Erythroblast (primary cell): ENCODE measurements around the gene DIAPH2.

Experiments used
- GATA1 ChIP-seq: IDR thresholded peaks from 2 replicates; pipeline ENCODE4 v1.6.1; 2011; ENCODE audit warnings: low read depth, mild to moderate bottlenecking, control low read depth, low read length, moderate library complexity
- POLR2A ChIP-seq: IDR thresholded peaks from 2 replicates; pipeline ENCODE4 v1.6.1; 2011; ENCODE audit warnings: mild to moderate bottlenecking, low read length

DNA sequence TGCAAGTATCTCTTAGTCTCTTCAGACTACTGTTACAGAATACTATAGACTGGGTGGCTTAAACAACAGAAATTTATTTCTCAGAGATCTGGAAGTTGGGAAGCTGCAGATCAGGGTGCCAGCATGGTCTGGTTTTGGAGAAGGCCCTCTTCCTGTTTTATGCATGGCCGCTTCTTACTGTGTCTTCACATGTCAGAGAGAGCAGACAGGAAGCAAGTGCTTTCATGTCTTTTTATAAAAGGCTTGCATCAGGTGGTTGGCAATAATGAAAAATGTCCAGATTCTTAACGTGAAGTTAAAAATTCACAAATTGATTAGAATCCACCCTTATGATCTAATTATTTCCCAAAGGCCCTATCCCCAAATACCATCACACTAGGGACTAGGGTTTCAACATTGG lies 484.0 kb downstream of the DIAPH2 start:
- TF ChIP-seq POLR2A, result no peak
- no peak for TF ChIP-seq GATA1
